ENCODE results near the gene GPC3. TPM values are rescaled to one million over a fixed set of nuclear protein-coding genes. Genes with fewer than 3 reads are reported as not detected.
"Not testable (repeated sequence)": the region's sequence is repeated elsewhere in the genome, so short reads cannot be mapped to it uniquely, and the experiment has no call there.

GPC3 gene
- total and polyA plus RNA-seq, 2 donors (not counting 3 experiments of a cell fraction or from before 2014, with no cell fraction given): not detected

- H3K9me1 ChIP-seq (replicated peaks; ENCODE audit: control insufficient read depth, extremely low read depth, insufficient read depth, low read length): no peaks in the 10 kb centered on the region
- no peaks in the 10 kb centered on the region for H3K9me3 ChIP-seq (replicated peaks; ENCODE audit: control insufficient read depth, insufficient read depth, low read length)
- DNase-seq (ENCODE audit: low read depth, low spot score): no peak
- no peak for FAIRE-seq
- H3K27me3 ChIP-seq (ENCODE audit: control insufficient read depth in 2 of 2, insufficient read depth in 2 of 2, low read length in 2 of 2): no peaks in the 10 kb centered on the region
- H3K9ac ChIP-seq (replicated peaks; ENCODE audit: extremely low read depth, insufficient read depth, low read length): no peak overlapping the region
- BruUV-seq (replicated peaks): no TSS peak
- TF ChIP-seq CTCF (IDR thresholded peaks at IDR 0.05; ENCODE audit: extremely low read depth in 1 of 2, insufficient read depth in 1 of 2, low read depth in 1 of 2, low read length in 2 of 2): no peak
- no peak for TF ChIP-seq FOS (IDR thresholded peaks at IDR 0.05; ENCODE audit: borderline replicate concordance, insufficient read depth, low read length)
- TF ChIP-seq MAX (IDR thresholded peaks at IDR 0.05; ENCODE audit: insufficient read depth, insufficient read length): no peak
- TF ChIP-seq POLR2AphosphoS5 (IDR thresholded peaks at IDR 0.05; ENCODE audit: insufficient read depth, low read depth, low read length): no peak
- no peak for TF ChIP-seq POLR2A (IDR thresholded peaks at IDR 0.05; ENCODE audit: low read depth, low read length)
- no peak for TF ChIP-seq GATA2 (IDR thresholded peaks at IDR 0.05; ENCODE audit: insufficient read depth, insufficient read length, low read depth, low read length)
- TF ChIP-seq JUN (IDR thresholded peaks at IDR 0.05; ENCODE audit: borderline replicate concordance, insufficient read depth, insufficient read length, low read depth): no peak
- no peak for TF ChIP-seq EZH2 (IDR thresholded peaks at IDR 0.05; ENCODE audit: borderline replicate concordance, low read depth, low read length, severe bottlenecking)
- no peak for TF ChIP-seq MYC (IDR thresholded peaks at IDR 0.05; ENCODE audit: low read depth, low read length)
- H2AFZ ChIP-seq (ENCODE audit: low read depth, low read length): no peak overlapping the region
- intact Hi-C loops (cut with micrococcal nuclease) (loop anchor here (10.0 kb wide), 1 partner anchor 436 kb away; no protein-coding TSS in a partner anchor), dilution Hi-C loops (cut with MboI; ENCODE audit: extremely low pct_ligation_motif_present, low sequenced_read_pairs) (no loop called here)
- no peak overlapping the region for H3K4me2 ChIP-seq (ENCODE audit: insufficient read depth, low read length)
- no peak overlapping the region for H3K4me3 ChIP-seq (replicated peaks in 1 of 3; ENCODE audit: insufficient read depth in 1 of 3, low read depth in 1 of 3, low read length in 3 of 3)
- no peaks in the 10 kb centered on the region for H3K36me3 ChIP-seq (ENCODE audit: control insufficient read depth in 2 of 2, extremely low read depth in 1 of 2, insufficient read depth in 2 of 2, low read length in 2 of 2)
- H4K20me1 ChIP-seq (replicated peaks; ENCODE audit: control insufficient read depth, extremely low read depth, insufficient read depth, low read length): no peaks in the 10 kb centered on the region
- H3K79me2 ChIP-seq (ENCODE audit: control insufficient read depth, insufficient read depth, low read length): no peaks in the 10 kb centered on the region
- H3K27ac ChIP-seq (ENCODE audit: insufficient read depth, low read depth, low read length): no peak overlapping the region
- POLR2A ChIA-PET: no interaction called here
- H3K4me1 ChIP-seq (ENCODE audit: control insufficient read depth, extremely low read depth, insufficient read depth, low read length): no peaks in the 10 kb centered on the region
- CTCF ChIA-PET: no interaction called here
Measured at GRCh38 chrX:133771086-133771646, 214.2 kb downstream of the GPC3 start.

- H3K4me1 ChIP-seq (ENCODE audit: control insufficient read depth, extremely low read depth, insufficient read depth, low read length); H3K36me3 ChIP-seq (ENCODE audit: control insufficient read depth in 2 of 2, extremely low read depth in 1 of 2, insufficient read depth in 2 of 2, low read length in 2 of 2); H3K27ac ChIP-seq (ENCODE audit: insufficient read depth, low read depth, low read length); intact Hi-C loops (cut with micrococcal nuclease); CTCF ChIA-PET; H3K4me3 ChIP-seq (replicated peaks in 1 of 3; ENCODE audit: insufficient read depth in 1 of 3, low read depth in 1 of 3, low read length in 3 of 3); H2AFZ ChIP-seq (ENCODE audit: low read depth, low read length); H4K20me1 ChIP-seq (replicated peaks; ENCODE audit: control insufficient read depth, extremely low read depth, insufficient read depth, low read length); POLR2A ChIA-PET; DNase-seq (ENCODE audit: low read depth, low spot score); H3K9ac ChIP-seq (replicated peaks; ENCODE audit: extremely low read depth, insufficient read depth, low read length); H3K79me2 ChIP-seq (ENCODE audit: control insufficient read depth, insufficient read depth, low read length); H3K27me3 ChIP-seq (ENCODE audit: control insufficient read depth in 2 of 2, insufficient read depth in 2 of 2, low read length in 2 of 2); H3K9me1 ChIP-seq (replicated peaks; ENCODE audit: control insufficient read depth, extremely low read depth, insufficient read depth, low read length); BruUV-seq (replicated peaks); dilution Hi-C loops (cut with MboI; ENCODE audit: extremely low pct_ligation_motif_present, low sequenced_read_pairs); FAIRE-seq; H3K4me2 ChIP-seq (ENCODE audit: insufficient read depth, low read length); H3K9me3 ChIP-seq (replicated peaks; ENCODE audit: control insufficient read depth, insufficient read depth, low read length): not testable (repeated sequence)
Measured at GRCh38 chrX:133762976-133763548, 222.3 kb downstream of the GPC3 start.
